ENCODE measurements around the gene OTOG. TPM values are rescaled to one million over a fixed set of nuclear protein-coding genes. Genes with fewer than 3 reads are reported as not detected.

Gene OTOG, protein sequence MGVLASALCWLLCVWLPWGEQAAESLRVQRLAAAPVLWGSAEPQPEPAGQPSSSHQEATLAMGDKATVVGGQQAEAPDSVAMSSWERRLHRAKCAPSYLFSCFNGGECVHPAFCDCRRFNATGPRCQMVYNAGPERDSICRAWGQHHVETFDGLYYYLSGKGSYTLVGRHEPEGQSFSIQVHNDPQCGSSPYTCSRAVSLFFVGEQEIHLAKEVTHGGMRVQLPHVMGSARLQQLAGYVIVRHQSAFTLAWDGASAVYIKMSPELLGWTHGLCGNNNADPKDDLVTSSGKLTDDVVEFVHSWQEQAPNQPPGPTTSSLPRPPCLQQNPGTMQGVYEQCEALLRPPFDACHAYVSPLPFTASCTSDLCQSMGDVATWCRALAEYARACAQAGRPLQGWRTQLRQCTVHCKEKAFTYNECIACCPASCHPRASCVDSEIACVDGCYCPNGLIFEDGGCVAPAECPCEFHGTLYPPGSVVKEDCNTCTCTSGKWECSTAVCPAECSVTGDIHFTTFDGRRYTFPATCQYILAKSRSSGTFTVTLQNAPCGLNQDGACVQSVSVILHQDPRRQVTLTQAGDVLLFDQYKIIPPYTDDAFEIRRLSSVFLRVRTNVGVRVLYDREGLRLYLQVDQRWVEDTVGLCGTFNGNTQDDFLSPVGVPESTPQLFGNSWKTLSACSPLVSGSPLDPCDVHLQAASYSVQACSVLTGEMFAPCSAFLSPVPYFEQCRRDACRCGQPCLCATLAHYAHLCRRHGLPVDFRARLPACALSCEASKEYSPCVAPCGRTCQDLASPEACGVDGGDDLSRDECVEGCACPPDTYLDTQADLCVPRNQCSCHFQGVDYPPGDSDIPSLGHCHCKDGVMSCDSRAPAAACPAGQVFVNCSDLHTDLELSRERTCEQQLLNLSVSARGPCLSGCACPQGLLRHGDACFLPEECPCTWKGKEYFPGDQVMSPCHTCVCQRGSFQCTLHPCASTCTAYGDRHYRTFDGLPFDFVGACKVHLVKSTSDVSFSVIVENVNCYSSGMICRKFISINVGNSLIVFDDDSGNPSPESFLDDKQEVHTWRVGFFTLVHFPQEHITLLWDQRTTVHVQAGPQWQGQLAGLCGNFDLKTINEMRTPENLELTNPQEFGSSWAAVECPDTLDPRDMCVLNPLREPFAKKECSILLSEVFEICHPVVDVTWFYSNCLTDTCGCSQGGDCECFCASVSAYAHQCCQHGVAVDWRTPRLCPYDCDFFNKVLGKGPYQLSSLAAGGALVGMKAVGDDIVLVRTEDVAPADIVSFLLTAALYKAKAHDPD (N-terminal part only)
- not detected in 2 replicates for total RNA-seq

DNA sequence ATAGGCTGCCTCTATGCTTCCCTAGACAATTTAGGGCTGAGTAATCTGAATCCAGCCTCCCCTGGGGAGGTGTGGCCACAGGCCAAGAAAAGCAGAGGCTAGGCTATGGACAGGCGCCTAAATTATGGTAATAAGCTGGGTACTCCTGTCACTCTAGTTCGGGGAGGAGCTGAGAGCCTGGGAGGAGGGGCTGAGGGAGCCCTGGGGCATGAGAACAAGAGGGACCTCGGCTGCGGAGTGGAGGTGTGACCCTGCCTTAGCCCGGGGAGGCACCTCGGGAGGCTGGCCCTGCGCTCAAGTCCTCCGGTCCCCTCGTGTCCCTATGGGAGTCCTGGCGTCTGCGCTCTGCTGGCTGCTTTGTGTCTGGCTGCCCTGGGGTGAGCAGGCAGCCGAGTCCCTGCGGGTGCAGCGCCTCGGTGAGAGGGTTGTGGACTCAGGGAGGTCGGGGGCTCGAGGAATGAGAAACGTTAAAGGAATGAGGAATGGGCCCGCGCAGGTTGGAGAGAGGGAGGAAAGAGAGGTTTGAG, at the start of gene OTOG:
TSS of gene OTOG (plus strand) at position 209 of the 527 bp plus-strand sequence. CDS start at position 323, 114 bp downstream.

DNA sequence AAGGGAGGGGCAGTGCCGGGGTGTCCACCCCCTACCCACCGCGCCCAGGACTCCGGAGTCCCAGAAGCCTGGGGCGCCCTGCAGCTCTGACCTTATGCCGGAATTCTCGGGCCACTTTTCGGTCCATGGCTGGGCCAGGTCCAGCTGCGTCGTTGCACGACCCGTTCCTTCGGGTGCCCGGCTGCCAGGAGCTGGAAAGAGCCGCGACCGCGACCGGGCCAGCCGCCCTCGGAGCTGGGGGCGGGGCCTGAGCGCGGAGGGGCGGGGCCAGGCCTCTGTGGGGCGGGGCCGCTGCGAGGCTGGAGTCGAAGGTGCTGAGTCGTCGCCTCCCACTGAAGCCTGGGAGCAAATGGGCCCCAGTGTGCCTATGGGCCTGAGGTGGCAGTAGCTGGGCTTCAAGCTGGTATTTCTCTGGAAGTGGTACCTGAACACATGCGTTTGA, 2.9 kb upstream of the OTOG start, which contains the start of gene USH1C:
TSS of gene USH1C (minus strand) at position 236 of the 442 bp plus-strand sequence. CDS start at position 127, 109 bp downstream.

Other genes with a start within 250 kb of the OTOG start
- gene NCR3LG1, start 195.5 kb upstream of the OTOG start, total RNA-seq = 5.1 and 6.0 TPM in 2 replicates
- gene KCNJ11, start 158.6 kb upstream of the OTOG start, total RNA-seq = not detected in 2 replicates
- not detected in 2 replicates for gene ABCC8, start 70.4 kb upstream of the OTOG start, total RNA-seq
- not detected in 2 replicates for gene USH1C, start 2.8 kb upstream of the OTOG start, total RNA-seq
- not detected in 2 replicates for gene MYOD1, start 172.3 kb downstream of the OTOG start, total RNA-seq
- gene KCNC1, start 187.5 kb downstream of the OTOG start, total RNA-seq = under 0.01 and 0.17 TPM in 2 replicates

Data from smooth muscle cell of trachea (primary cell).